Gastrocnemius medialis (tissue), 4 donors: ENCODE measurements around the gene ENDOG. TPM values are rescaled to one million over a fixed set of nuclear protein-coding genes. Genes with fewer than 3 reads are reported as not detected.
"Not testable (repeated sequence)": the region's sequence is repeated elsewhere in the genome, so short reads cannot be mapped to it uniquely, and the experiment has no call there.

Experiments used
- ATAC-seq, 2 donors: fragments of 150-250 bp; one replicate each; pipeline ENCODE4 v1.9.1; 2016
- DNase-seq, 2 donors: peaks; one replicate each; pipeline ENCODE4 v3.0.0-alpha.2; 2019
- H3K27ac ChIP-seq, 4 donors: fragments of 200-600 bp; sonication (generic); 1 replicate in 1 of 4; 2 replicates in 3 of 4; pipeline ENCODE4 v1.5.1; 2016 to 2018; ENCODE audit warnings: mild to moderate bottlenecking in 2 of 4, moderate library complexity in 1 of 4
- H3K27me3 ChIP-seq, 3 donors: fragments of 200-600 bp; sonication (generic) in 2 of 3; 1 replicate in 1 of 3; 2 replicates in 2 of 3; pipeline versions ENCODE4 v1.5.1 to v1.6.0; 2016 to 2019; ENCODE audit warnings: mild to moderate bottlenecking in 1 of 3, moderate library complexity in 1 of 3
- H3K36me3 ChIP-seq, 2 donors: fragments of 200-600 bp; sonication (generic) in 1 of 2; one replicate each; pipeline ENCODE4 v1.5.1; 2017 to 2018
- H3K4me1 ChIP-seq, 2 donors: fragments of 200-600 bp; sonication (generic) in 1 of 2; one replicate each; pipeline ENCODE4 v1.5.1; 2016 to 2017; ENCODE audit warnings: mild to moderate bottlenecking in 2 of 2
- H3K4me3 ChIP-seq, 4 donors: fragments of 200-600 bp; sonication (generic) in 3 of 4; 1 replicate in 1 of 4; 2 replicates in 3 of 4; pipeline ENCODE4 v1.5.1; 2016 to 2019; ENCODE audit warnings: mild to moderate bottlenecking in 2 of 4
- H3K9me3 ChIP-seq, 3 donors: fragments of 200-600 bp; sonication (generic) in 2 of 3; 1 replicate in 1 of 3; 2 replicates in 2 of 3; pipeline ENCODE4 v1.5.1; 2016 to 2019
- CTCF ChIP-seq, 5 experiments: fragments of 450-650 bp in 3 of 5; fragments of 200-600 bp in 2 of 5; sonication (generic) in 2 of 5; IDR thresholded peaks in 4 of 5; conservative IDR thresholded peaks in 1 of 5; 1 replicate in 4 of 5; 2 replicates in 1 of 5; pipeline ENCODE4 v1.5.1; 2016 to 2019; ENCODE audit warnings: antibody characterized with exemption in 5 of 5, mild to moderate bottlenecking in 3 of 5, moderate library complexity in 3 of 5
- POLR2A ChIP-seq, 2 donors: fragments of 450-650 bp; IDR thresholded peaks; one replicate each; pipeline ENCODE4 v1.6.1; 2017; ENCODE audit warnings: antibody characterized with exemption in 2 of 2, mild to moderate bottlenecking in 2 of 2, moderate library complexity in 2 of 2
- in situ Hi-C, 4 donors: fragments of 200-750 bp; cut with MboI; loops; one replicate each; pipeline versions ENCODE4 v1.15.0 to v1.8.0; 2017; ENCODE audit warnings: low sequenced_read_pairs in 4 of 4
- intact Hi-C: fragments of 100-400 bp; cut with DNase I; formaldehyde crosslinking; loops from one replicate; pipeline ENCODE4 v1.15.1; 2023; ENCODE audit warnings: low total_unique reads
- total RNA-seq, 4 donors: library from RNA; depleted of rRNA; stranded (reverse); fragments of >200 nt; gene quantifications; one replicate each; pipeline versions ENCODE4 v1.1.0 to v1.2.3, GENCODE V29; 2016

ENDOG gene
- total RNA-seq, 4 donors from 2014 or later: 58.2 to 212 (median 122) TPM

- TF ChIP-seq CTCF (IDR thresholded peaks at IDR 0.05 in 4 of 5, conservative IDR thresholded peaks at IDR 0.05 in 1 of 5): no peak
- no peak for TF ChIP-seq POLR2A (IDR thresholded peaks at IDR 0.05)
These were observed 25.2 kb upstream of the ENDOG start for GRCh38 chr9:128792978-128793686.

GRCh38 chr9:128794961-128795360 is 23.3 kb upstream of the ENDOG start:
- in situ Hi-C loops, H3K27me3 ChIP-seq, H3K4me1 ChIP-seq, ATAC-seq, H3K9me3 ChIP-seq, H3K27ac ChIP-seq, H3K4me3 ChIP-seq, DNase-seq, intact Hi-C loops: not testable (repeated sequence)
- peaks cover 0 to 75% of the 10 kb centered on the region in 2 donors for H3K36me3 ChIP-seq

More at GRCh38 chr9:128792978-128793686, 25.2 kb upstream of the ENDOG start:
- ATAC-seq (no peak), DNase-seq (no peak)
- peaks cover 0 to 61% of the 10 kb centered on the region in 2 donors for H3K36me3 ChIP-seq
- peaks cover 5 to 7% of the 10 kb centered on the region in 2 donors for H3K4me1 ChIP-seq
- intact Hi-C loops: no loop called here
- no peak overlapping the region for H3K27ac ChIP-seq
- H3K27me3 ChIP-seq: no peaks in the 10 kb centered on the region
- H3K9me3 ChIP-seq: no peaks in the 10 kb centered on the region
- H3K4me3 ChIP-seq: no peak overlapping the region
- in situ Hi-C loops: no loop called here

- intact Hi-C loops: no loop called here
- ATAC-seq (no peak), DNase-seq (no peak)
- Histone ChIP-seq H3K9me3 (no peaks in the 10 kb centered on the region), H3K27me3 (no peaks in the 10 kb centered on the region), H3K4me3 (no peak overlapping the region), H3K27ac (no peak overlapping the region), H3K4me1 (no peaks in the 10 kb centered on the region), H3K36me3 (peaks cover 0 to 69% of the 10 kb centered on the region in 2 donors)
- TF ChIP-seq POLR2A (IDR thresholded peaks at IDR 0.05): no peak
- TF ChIP-seq CTCF (IDR thresholded peaks at IDR 0.05 in 4 of 5, conservative IDR thresholded peaks at IDR 0.05 in 1 of 5): no peak
- in situ Hi-C loops: no loop called here
These were observed 19.4 kb upstream of the ENDOG start for GRCh38 chr9:128798896-128799295.

DNA sequence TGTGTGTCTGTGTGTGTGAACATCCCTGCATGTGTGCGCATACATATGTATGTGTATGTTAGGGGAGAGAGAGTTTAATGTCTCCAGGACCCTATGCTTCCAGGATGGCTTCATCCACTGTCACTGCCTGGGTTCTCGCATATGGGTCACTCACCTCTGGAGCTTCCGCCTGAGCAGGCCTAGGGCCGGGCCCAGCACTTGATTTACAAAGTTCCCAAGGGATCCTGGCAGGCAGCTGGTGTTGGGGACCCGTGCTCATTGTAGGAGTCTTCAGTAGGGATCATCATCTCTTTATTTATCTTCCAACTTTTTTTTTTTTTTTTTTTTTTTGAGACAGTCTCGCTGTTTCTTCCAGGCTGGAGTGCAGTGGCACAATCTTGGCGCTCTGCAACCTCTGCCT is 18.2 kb upstream of the ENDOG start:
- Histone ChIP-seq H3K27me3 (no peaks in the 10 kb centered on the region), H3K9me3 (no peaks in the 10 kb centered on the region), H3K4me3 (no peak overlapping the region), H3K36me3 (peaks cover 0 to 69% of the 10 kb centered on the region in 2 donors), H3K4me1 (no peaks in the 10 kb centered on the region), H3K27ac (no peak overlapping the region)
- TF ChIP-seq POLR2A (IDR thresholded peaks at IDR 0.05): no peak
- TF ChIP-seq CTCF (IDR thresholded peaks at IDR 0.05 in 4 of 5, conservative IDR thresholded peaks at IDR 0.05 in 1 of 5): no peak
- in situ Hi-C loops (no loop called here), intact Hi-C loops (no loop called here)
- ATAC-seq (no peak), DNase-seq (no peak)

GRCh38 chr9:128802482-128802881 is 15.8 kb upstream of the ENDOG start:
- DNase-seq: no peak
- intact Hi-C loops: no loop called here
- in situ Hi-C loops: no loop called here
- H3K9me3 ChIP-seq: no peaks in the 10 kb centered on the region
- no peak for TF ChIP-seq CTCF (IDR thresholded peaks at IDR 0.05 in 4 of 5, conservative IDR thresholded peaks at IDR 0.05 in 1 of 5)
- no peak for TF ChIP-seq POLR2A (IDR thresholded peaks at IDR 0.05)
- H3K36me3 ChIP-seq: peaks cover 0 to 83% of the 10 kb centered on the region in 2 donors
- no peak overlapping the region for H3K27ac ChIP-seq
- H3K4me1 ChIP-seq: no peaks in the 10 kb centered on the region
- no peak for ATAC-seq
- no peak overlapping the region for H3K4me3 ChIP-seq
- no peaks in the 10 kb centered on the region for H3K27me3 ChIP-seq
